HG03280 (cell line): ENCODE data around the gene PLCH2.
"Not testable (repeated sequence)": the region's sequence is repeated elsewhere in the genome, so short reads cannot be mapped to it uniquely, and the experiment has no call there.

Experiments
- ATAC-seq: cut with Tn5 transposase; IDR thresholded peaks from one replicate; pipeline ENCODE4 v1.9.1; 2021; ENCODE audit warnings: mild to moderate bottlenecking, moderate library complexity; ENCODE audit not compliant: unreplicated experiment

PLCH2 gene

DNA sequence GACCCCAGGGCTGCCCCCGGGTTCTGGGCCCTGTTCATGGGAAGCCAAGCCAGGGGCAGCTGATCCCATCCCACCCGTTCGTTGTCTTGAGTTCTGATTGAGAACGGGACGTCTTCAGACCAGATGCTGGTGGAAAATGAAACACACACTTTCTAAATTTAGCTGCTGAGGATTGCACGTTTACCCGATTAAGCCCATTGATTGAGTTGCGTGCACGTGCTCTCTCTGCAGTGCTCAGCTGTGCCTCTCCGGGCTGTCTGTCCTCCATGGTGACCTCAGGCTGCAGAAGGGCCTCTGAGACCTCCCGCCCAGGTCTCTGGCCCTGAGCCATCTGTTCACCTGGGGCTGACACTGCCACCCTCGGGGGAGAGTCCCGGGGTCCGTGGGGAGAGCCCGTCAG, 36.7 kb upstream of the PLCH2 start:
- no peak for ATAC-seq

DNA sequence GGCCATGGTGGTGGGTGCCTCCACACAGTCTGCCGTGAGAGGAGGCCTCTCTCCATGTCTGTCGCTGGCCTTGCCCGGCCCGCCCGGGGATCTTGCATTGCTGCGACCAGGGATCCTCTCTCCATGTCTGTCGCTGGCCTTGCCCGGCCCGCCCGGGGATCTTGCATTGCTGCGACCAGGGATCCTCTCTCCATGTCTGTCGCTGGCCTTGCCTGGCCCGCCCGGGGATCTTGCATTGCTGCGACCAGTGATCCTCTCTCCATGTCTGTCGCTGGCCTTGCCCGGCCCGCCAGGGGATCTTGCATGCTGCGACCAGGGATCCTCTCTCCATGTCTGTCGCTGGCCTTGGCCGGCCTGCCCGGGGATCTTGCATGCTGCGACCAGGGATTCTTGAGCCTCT, 35.7 kb upstream of the PLCH2 start:
- not testable (repeated sequence) for ATAC-seq

DNA sequence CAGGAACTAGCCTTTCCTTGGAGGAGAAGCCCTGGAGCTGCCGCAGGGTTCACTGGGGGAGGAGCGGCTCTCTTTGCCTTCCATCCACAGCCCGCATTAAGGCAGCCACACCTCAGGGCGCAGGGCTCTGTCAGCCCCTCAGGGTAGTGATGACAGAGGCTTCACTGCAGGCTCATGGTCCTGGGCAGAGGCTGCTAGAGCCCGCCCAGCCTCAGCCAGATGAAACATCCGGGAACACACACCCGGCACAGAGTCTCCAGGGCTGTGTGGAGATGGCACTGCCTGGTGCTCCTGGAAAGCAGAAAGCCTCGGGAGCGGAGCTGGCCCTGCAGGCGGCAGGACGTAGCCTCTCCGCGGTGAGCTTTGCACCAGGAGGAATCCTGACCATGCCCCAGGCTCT, 34.3 kb upstream of the PLCH2 start:
- ATAC-seq: no peak

DNA sequence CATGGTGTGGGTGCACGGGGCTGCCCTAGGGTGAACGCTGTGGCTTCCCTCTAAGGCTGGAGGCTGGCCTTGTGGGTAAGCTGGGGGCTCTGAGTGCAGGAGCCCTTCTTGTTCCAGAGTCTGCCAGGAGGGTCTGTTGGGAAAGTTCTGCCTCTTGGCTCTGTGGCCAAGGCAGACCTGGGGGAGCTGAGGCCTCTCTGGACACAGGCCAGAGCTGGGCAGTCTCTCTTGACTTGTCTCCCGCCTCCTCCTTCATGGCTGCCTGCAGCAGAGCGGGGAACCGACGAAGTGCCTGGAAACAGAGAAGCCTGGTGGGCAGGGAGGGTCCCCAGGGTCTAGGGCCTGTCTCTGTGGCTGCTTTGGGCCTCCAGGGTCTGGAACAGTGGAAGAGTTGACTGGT, 33.4 kb upstream of the PLCH2 start:
- ATAC-seq: no peak

DNA sequence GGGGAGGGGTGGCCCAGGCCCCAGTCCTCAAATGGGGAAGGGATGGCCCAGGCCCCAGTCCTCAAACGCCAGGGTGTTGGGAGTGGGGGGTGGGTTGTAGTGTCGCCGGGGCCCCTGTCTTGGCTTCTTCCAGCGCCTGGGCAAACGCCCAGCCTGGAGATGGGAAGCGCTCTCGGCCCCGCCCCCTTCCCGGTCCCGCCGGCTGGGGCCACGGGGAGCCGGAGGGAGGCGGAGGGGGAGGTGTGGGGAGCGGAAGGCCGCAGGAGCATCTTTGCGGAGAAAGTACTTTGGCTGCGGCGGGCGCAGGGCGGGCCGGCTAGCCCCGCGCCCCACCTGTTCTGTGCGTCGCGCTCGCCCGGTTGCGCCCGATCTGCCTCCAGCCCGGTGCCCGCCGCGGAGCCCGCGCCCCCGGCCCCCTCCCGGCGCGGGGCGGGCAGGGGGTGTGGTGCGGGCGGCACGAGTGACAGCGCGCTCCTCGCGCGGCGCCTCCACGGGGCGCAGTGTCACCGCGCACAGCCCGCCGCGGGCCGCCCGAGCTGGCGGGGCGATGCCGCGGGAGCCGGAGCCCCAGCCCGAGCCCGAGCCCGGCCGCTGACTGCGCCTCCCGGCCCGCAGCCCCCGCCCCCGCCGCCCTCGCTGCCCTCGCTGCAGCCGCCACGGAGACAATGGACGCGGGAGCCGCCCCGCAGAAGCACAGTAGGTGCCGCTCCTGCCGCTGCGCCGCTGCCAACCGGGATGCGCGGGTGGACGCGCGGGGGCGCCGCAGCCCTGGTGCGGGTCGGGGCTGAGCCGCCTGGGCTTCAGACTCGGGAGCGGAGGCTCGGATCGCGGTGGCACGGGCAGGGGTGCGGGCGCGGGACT, 32.6 kb upstream of the PLCH2 start:
- no peak for ATAC-seq

DNA sequence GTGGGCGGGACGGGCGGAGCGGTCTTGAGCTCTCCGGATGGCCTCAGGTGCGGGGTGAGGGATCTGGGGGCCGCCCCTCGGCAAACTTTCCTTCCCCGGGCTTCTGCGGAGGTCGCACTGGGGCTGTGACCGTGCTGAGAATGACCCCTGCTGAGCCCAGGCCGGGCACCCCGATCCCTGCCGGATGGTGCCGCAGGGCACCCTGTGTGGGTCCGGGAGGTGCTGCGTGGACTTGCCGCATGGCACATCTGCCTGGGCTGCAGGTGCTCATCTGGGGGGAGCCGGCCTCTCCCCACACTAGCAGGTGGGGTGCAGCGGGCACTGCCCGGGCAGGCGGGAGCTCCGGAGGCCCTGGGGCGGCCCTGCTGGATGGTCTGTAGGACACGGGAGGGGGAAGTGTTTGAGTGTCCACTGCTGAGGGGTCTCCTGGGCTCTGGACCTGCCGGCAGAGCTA, 31.9 kb upstream of the PLCH2 start:
- ATAC-seq: no peak

DNA sequence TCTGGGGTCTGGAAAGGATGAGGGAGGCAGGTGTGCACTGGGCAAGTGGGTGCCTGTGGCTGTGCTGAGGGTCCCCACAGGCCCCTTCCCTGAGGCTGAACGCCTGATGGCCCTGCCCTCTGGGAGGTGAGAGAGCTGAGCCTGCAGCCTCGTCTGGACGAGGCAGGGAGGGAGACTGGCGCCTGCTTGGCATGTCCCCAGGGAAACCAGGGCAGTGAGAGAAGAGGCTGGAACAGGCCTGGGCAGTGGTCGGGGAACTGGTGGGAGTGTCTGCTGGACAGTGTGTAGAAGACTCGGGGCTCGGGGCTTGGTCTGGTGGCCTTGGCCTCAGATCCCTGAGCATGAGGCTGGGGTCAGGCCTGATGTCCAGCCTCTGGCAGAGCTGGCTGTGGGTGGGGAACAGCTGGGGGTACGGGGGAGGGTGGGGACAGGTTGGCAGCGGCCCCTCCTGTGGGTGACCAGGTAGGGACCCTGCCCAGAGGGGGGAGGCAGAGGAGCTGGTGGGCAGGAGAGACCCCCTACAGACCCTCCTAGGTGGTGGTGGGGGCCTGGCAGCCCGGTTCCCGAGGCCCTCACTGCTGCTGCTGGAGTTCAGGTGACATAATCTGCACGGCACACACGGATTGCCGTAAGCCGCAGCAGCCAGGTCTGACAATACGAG, 30.8 kb upstream of the PLCH2 start:
- no peak for ATAC-seq

DNA sequence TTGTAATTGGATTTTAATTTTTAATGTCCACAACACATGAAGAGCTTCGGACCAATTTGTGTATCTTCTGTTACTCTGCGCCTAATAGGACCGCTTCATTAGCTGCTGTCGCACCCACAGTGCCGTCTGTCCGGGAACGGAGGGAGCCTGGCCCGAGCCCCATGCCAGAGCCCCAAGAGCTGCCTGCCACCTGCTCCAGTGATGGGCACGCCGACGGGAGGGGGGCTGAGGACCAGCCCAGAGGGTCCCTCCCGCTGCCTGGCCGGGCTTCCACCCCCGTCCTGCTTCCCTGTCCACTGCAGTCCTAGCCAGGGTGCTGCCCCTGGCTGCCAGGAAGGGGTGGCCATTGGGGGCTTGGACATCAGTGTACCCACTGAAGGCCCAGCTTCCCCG, 30.3 kb upstream of the PLCH2 start:
- no peak for ATAC-seq

DNA sequence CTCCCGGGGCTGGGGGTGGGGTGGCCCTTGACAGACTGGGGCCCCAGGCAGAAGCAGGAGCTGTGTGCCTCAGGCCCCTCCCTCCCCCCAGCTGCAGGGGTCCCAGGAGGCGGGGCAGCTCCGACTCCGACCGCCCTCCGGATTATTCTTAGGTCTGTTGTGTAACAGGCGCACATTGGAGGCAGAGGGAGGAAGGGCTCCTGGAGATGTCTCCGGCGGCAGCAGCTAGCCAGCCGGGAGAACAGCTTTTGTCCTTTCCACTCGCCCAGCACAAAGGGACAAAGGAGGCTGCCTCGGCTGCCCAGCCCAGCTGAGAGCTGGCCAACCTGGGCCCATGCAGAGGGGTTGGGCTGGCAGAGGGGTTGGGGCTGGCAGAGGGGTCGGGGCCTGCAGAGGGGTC, 29.7 kb upstream of the PLCH2 start:
- ATAC-seq: no peak

DNA sequence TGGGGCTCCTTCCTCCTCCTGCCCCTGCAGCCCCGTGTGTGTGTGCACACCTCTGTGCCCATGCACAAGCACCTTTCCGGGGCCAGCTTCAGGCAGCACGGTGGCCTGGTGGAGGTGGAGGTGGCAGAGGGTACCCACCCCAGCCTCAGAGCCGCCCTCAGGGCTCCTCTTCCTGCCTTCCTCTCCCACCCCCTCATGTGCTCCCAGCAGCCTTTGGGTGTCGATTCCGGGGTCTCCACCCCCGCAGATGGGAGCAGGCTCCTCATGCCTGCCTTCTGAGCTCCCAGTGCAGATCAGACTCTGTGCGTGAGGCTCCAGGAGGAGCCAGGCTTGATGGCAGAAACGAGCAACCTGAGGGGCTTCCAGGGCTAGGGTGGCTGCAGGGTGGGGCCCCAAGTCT, 29.2 kb upstream of the PLCH2 start:
- ATAC-seq: no peak

DNA sequence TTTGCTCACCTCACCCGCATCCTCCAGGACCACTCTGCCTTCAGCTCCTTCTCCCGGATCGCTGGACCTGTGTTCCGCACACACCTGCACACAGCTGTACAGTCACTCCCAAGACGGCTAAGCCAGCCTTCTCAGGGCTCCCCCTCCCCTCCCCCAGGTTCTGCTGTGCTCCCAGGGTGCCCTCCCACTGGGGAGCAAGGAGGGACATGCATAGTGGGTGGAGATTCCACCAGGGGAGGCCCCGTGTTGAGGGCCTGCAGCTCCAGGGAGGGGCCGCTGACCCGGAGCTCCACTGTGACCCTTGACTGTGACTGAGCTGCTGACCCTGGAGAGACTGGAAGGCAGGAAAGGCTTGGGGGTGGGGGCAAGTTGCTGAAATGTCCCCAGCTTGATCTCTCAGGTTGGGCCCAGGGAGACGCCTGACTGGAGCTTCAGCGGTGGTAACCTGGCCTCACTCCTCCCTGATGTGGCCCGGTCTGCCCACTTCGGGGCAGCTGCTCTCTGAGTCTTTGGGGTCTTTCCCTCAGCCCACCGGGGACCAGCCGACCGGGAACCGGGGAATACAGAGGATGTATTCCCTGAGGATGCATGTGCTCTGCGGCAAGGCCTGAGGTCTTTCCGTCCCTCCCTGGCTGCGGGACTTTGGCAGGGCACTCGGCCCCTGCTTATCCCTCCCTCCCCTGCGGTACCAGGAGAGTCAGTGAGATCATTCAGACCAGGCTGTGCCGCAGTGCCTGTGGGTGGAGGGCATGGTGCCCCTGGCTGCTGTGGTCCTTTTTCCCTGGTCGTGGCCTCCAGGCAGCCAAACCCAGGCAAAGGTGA, 28.6 kb upstream of the PLCH2 start:
- no peak for ATAC-seq

DNA sequence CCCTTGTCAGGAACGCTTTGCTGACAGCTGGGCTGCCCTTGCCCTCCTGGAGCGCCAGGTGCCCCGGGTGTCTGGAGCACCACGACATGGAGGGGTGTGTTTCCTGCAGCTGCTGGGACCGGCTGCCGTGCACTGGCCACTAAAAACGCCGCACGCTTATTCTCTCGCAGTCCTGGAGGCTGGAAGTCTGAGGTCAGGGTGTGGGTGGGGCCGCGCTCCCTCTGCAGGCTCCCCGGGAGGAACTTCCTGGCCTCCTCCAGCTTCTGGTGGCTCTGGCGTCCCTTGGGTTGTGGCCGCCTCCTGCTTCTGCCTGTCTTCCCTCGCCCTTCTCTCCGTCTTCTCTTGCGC, 28.0 kb upstream of the PLCH2 start:
- ATAC-seq: no peak

DNA sequence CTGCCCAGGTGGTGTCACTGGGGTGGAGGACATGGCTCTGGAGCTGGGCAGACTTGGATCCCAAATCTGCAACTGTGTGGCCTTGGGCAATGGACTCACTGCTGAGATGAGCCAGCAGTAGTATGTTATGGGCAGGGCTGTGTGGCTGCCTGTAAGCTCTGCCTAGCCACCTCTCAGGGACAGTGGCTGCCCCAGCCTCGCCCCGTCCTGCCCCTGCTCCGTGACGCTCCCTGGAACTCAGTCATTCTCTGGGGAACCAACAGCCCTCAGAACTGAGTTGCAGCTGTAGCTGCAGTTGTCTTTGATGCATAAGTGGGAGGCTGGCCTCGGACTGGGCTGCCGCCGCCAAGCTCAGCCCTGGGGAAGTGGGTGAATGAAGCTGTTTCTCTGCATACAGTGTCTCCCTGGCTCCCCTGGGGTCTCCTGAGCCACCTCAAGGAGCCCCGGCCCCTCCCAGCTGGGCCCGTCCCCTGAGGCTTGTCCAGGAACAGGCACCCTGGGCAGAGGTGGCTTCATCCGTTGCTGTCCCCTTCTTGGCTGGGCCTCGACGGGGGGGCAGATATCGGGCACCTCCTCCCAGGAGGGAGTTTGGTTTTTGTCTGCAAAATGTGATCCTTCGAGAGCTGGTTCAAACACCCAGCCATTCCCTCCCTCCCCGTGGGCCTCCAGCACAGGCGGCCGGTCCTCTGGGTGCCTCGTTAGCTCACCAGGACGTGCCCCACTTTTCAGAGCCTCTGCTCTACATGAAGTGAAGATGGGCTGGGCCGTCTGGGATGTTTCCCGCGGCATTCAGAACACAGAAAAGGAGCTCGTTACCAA, 26.2 kb upstream of the PLCH2 start:
- ATAC-seq: no peak

DNA sequence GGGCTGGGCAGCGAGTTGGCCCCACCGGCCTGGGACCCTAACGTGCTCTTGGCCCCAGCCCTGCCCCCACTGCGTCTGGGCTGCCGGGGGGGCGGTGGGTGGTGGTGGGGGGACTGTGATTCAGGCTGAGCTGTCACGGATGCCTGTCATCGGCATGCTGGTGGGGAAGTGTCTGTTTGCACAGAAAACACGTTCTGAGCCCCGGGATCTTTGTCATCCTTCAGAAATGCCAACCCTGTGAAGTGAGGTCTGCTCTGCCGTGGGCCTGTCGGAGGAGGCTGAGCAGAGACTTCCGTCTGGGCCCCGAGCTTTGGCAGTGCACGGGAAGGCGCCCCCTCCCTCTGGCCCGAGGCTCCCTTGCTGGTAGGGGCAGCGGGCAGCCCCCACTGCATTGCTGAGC, 24.3 kb upstream of the PLCH2 start:
- no peak for ATAC-seq

DNA sequence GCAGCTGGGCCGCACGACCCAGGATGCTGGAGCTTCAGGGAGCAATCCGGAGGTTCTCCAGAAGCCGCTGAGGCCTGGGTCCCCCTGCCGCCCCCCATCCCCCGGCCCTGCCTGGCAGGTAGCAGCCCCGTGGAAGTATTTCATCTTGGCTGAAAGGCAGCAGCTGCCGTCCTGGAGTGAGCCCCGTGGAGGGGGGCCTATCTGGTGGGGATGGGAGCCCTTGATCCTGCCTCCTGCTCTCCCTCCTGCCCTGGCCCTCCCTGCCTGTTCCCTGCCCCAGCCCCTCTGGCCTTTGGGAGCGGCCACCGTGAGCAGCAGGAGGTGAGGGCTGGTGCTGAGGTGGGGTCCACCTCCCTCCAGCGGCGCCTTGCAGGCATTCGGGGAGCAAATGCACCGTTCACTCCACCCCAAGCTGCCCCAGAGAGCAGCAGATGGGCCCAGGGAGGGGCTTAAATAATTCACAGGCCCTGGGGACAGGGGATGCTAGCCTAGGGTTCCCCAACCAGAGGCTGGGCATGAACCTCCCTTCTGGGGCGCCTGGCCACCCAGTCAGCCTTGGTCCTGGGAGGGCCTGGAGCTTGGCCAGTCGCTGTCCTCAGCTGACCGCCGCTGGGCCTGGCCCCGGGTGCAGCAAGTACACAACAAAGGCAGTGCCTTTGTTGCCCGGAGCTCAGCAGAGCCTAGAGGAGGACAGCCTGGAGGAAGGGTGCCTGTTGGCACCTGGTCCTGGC, 23.7 kb upstream of the PLCH2 start:
- ATAC-seq: no peak

DNA sequence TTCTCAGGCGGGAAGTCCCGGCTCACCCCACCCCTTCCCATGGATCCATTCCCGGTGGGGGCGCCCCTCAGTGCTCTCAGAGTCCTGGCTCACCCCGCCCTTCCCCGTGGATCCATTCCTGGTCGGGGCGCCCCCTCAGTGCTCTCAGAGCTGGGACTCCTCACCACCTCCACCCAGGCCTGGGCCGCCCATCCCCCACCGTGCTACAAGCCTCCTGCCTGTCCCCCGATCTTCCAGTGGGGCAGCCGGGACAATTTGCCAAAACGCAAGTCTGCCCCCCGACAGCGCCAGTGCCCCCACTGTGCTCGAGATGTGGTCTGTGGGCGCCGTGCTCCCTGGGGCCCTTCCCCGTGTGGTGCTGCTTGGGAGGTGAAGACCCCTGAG, 23.2 kb upstream of the PLCH2 start:
- ATAC-seq: no peak

DNA sequence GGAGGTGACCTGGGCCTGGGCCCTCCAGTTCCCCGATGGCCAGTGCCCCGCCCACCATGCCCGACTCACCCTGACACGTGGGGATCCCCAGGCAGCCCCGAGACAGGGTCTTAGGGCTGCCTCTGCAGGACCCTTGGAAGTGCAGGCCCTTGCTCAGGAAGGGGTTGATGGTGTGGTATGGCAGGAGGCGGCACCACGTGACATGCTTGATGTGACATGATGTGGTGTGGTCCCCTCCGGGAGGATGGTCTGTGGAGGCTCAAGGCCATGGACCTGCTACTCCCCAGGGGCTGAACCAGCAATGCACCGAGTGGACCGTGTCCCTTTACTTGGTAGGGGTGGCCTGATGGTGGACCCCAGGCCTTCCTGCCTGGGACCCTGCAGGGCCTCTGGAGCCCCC, 21.9 kb upstream of the PLCH2 start:
- ATAC-seq: no peak

DNA sequence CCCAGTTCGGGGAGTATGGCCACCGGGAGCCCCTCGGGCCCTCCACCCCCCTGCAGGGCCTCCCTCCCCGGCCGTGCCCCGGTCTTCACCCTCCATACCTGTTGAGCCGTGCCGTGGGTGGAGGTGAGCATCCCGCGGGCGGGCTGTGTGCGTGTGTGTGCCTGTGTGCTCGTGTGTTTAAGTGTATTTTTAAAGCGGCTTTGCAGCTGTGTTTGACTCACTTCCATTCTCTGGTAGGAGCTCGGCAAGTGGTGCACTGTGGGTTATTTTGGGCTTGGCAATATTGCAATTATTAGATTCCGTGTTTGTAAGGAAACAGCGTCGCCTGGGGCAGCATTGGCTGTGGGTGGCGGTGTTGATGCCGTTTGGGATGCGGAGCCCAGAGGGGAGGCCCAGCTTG, 20.3 kb upstream of the PLCH2 start:
- no peak for ATAC-seq

DNA sequence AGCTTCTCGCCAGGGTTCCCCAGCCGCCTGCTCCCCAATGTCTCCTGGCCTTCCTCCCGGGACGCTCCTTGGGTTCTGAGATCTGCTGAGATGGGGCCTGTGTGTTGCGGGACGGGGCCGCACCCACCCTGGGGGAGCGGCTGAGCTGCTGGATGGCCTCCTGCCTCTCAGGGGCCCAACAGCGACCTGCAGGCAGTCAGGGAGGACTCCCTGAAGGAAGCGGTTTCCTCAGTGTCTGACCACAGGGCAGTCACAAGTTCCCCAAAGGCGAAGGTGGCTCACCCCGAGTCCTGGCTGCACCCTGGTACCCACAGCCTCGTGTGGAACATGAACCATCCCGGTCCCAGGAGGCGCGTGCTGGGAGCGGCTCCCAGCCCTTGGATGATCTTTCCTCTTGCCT, 18.6 kb upstream of the PLCH2 start:
- no peak for ATAC-seq

DNA sequence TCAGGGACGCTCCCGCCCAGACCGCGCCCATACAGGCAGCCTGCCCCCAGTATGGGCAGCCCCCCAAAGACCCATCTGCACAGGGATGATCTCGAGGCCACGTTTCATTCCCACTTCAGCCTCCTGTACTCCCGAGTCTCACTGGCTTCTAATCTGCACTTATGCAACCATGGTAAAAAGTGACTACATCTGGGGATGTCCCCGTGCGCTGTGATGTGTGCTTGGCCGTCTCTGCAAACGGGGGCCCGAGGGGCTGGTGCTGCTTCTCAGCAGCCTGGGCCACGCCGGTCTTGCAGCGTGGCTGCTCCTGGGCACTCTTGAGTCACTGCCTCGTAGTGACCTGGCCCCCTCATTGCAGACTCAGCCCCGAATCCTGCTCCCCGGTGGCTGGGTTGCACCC, 17.4 kb upstream of the PLCH2 start:
- ATAC-seq: no peak
